Liver (tissue), 9 donors: ENCODE measurements around the gene CCSER2. TPM values are rescaled to one million over a fixed set of nuclear protein-coding genes. Genes with fewer than 3 reads are reported as not detected.

Experiments used
- DNase-seq: peaks from one replicate; pipeline ENCODE4 v3.0.0-alpha.2; 2017; ENCODE audit warnings: low spot score
- H3K27ac ChIP-seq, 2 donors: one replicate each; pipeline ENCODE4 v1.7.0; 2013; ENCODE audit warnings: inconsistent platforms in 2 of 2, low read length in 2 of 2, control low read depth in 1 of 2, low read depth in 1 of 2, mild to moderate bottlenecking in 1 of 2
- H3K27me3 ChIP-seq, 4 donors: one replicate each; pipeline versions ENCODE4 v1.6.1 to v1.7.0; 2013; ENCODE audit warnings: low read length in 3 of 4, inconsistent platforms in 1 of 4, mild to moderate bottlenecking in 1 of 4, moderate library complexity in 1 of 4; ENCODE audit not compliant: control insufficient read depth in 4 of 4, insufficient read depth in 4 of 4
- H3K36me3 ChIP-seq, 4 donors: one replicate each; pipeline versions ENCODE4 v1.6.1 to v1.7.0; 2013; ENCODE audit warnings: low read length in 3 of 4, mild to moderate bottlenecking in 3 of 4, low read depth in 1 of 4, moderate library complexity in 1 of 4; ENCODE audit not compliant: control insufficient read depth in 4 of 4, insufficient read depth in 3 of 4
- H3K4me1 ChIP-seq, 4 donors: one replicate each; pipeline versions ENCODE4 v1.6.1 to v1.7.0; 2013; ENCODE audit warnings: low read length in 3 of 4, mild to moderate bottlenecking in 3 of 4, moderate library complexity in 1 of 4; ENCODE audit not compliant: control insufficient read depth in 4 of 4, insufficient read depth in 4 of 4
- H3K4me3 ChIP-seq, 3 donors: one replicate each; pipeline versions ENCODE4 v1.6.1 to v1.7.0; 2013; ENCODE audit warnings: low read length in 3 of 3, control low read depth in 1 of 3, low read depth in 1 of 3, mild to moderate bottlenecking in 1 of 3
- H3K9ac ChIP-seq, 2 donors: one replicate each; pipeline ENCODE4 v1.7.0; 2013; ENCODE audit warnings: low read length in 2 of 2, mild to moderate bottlenecking in 2 of 2, moderate library complexity in 2 of 2, control low read depth in 1 of 2, low read depth in 1 of 2
- H3K9me3 ChIP-seq, 4 donors: one replicate each; pipeline versions ENCODE4 v1.6.1 to v1.7.0; 2013; ENCODE audit warnings: low read length in 3 of 4; ENCODE audit not compliant: control insufficient read depth in 4 of 4
- CTCF ChIP-seq: fragments of 150-350 bp; IDR thresholded peaks from 2 replicates; pipeline ENCODE4 v1.5.1; 2017; ENCODE audit warnings: improper control_type of control experiment, low read depth, low read length; ENCODE audit not compliant: missing input control
- EGR1 ChIP-seq, 2 donors: IDR thresholded peaks; 2 replicates each; pipeline ENCODE4 v1.6.1; 2016 to 2018; ENCODE audit warnings: antibody characterized with exemption in 2 of 2, low read depth in 2 of 2
- FOXA1 ChIP-seq: IDR thresholded peaks from 2 replicates; pipeline ENCODE4 v1.6.1; 2016; ENCODE audit warnings: antibody characterized with exemption
- FOXA2 ChIP-seq: IDR thresholded peaks from 2 replicates; pipeline ENCODE4 v1.6.1; 2016; ENCODE audit warnings: antibody characterized with exemption
- GABPA ChIP-seq, 2 donors: IDR thresholded peaks in 1 of 2; conservative IDR thresholded peaks in 1 of 2; 2 replicates each; pipeline ENCODE4 v1.6.1; 2016; ENCODE audit warnings: antibody characterized with exemption in 2 of 2, mild to moderate bottlenecking in 1 of 2, moderate library complexity in 1 of 2
- HNF4A ChIP-seq, 2 donors: conservative IDR thresholded peaks; 2 replicates each; pipeline ENCODE4 v1.6.1; 2016; ENCODE audit warnings: antibody characterized with exemption in 2 of 2, mild to moderate bottlenecking in 2 of 2
- HNF4G ChIP-seq: IDR thresholded peaks from 2 replicates; pipeline ENCODE4 v1.6.1; 2016; ENCODE audit warnings: antibody characterized with exemption
- JUND ChIP-seq, 2 donors: IDR thresholded peaks; 2 replicates each; pipeline ENCODE4 v1.6.1; 2016; ENCODE audit warnings: antibody characterized with exemption in 2 of 2
- MAX ChIP-seq: IDR thresholded peaks from 2 replicates; pipeline ENCODE4 v1.6.1; 2016; ENCODE audit warnings: antibody characterized with exemption
- NR2F2 ChIP-seq: IDR thresholded peaks from 2 replicates; pipeline ENCODE4 v1.6.1; 2016; ENCODE audit warnings: antibody characterized with exemption
- RAD21 ChIP-seq, 2 donors: IDR thresholded peaks; 2 replicates each; pipeline ENCODE4 v1.6.1; 2016; ENCODE audit warnings: antibody characterized with exemption in 2 of 2, mild to moderate bottlenecking in 2 of 2
- REST ChIP-seq: IDR thresholded peaks from 2 replicates; pipeline ENCODE4 v1.6.1; 2016; ENCODE audit warnings: antibody characterized with exemption, mild to moderate bottlenecking
- RXRA ChIP-seq, 2 donors: IDR thresholded peaks; 2 replicates each; pipeline ENCODE4 v1.6.1; 2017 to 2018; ENCODE audit warnings: antibody characterized with exemption in 2 of 2, mild to moderate bottlenecking in 1 of 2
- SP1 ChIP-seq: IDR thresholded peaks from 2 replicates; pipeline ENCODE4 v1.6.1; 2018; ENCODE audit warnings: antibody characterized with exemption, mild to moderate bottlenecking
- TAF1 ChIP-seq: conservative IDR thresholded peaks from 2 replicates; pipeline ENCODE4 v1.6.1; 2016; ENCODE audit warnings: antibody characterized with exemption, mild to moderate bottlenecking
- YY1 ChIP-seq: IDR thresholded peaks from 2 replicates; pipeline ENCODE4 v1.6.1; 2016; ENCODE audit warnings: antibody characterized with exemption, mild to moderate bottlenecking
- WGBS: extraction: QIAGEN DNeasy Blood & Tissue Kit; methylation state at CpG from one replicate; pipeline ENCODE4 v1.1.7; 2013; 5-methylcytosine and 5-hydroxymethylcytosine counted together
- polyA plus RNA-seq, 2 donors: library from polyadenylated mRNA; stranded (reverse) in 1 of 2; unstranded in 1 of 2; fragments of 200-250 nt in 1 of 2; fragments of >200 nt in 1 of 2; fragmentation: Nextera tagmentation in 1 of 2; extraction: Ambion mirVana in 1 of 2; gene quantifications; one replicate each; pipeline versions ENCODE4 v1.2.1 to v1.2.3, GENCODE V29; 2013 to 2015
- total RNA-seq, 2 donors: library from RNA; depleted of rRNA; stranded (reverse); fragments of >200 nt; gene quantifications; one replicate each; pipeline ENCODE4 v1.2.3, GENCODE V29; 2014
- TF ChIP-seq, protein P1 (sequence below): IDR thresholded peaks from 2 replicates; pipeline ENCODE4 v1.6.1; 2016; ENCODE audit warnings: antibody characterized with exemption
- TF ChIP-seq, protein P2 (sequence below): IDR thresholded peaks from 2 replicates; pipeline ENCODE4 v1.6.1; 2016; ENCODE audit warnings: antibody characterized with exemption
- donor health status: healthy.
- donor health status: healthy.
- donor health status: healthy.
- donor health status: healthy.
- donor health status: healthy.

The CCSER2 gene
- total and polyA plus RNA-seq, 4 donors = 5.6 to 18.2 (median 12.1) TPM

DNA sequence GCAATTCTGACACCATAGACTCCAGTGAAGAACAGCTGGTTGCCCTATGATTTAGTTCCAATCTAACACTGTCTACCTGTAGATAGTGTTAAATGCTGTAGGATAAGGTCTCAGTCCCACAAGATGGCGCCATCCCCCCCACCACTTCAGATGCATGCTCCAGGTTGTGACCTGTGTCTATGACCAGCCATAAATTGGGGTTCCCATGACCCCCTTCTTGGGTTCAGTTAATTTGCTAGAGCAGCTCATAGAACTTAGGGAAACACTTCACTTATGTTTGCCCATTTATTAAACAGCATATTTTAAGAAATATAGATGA, 13.1 kb downstream of the CCSER2 start:
- H3K9ac ChIP-seq = no peak overlapping the region
- H3K27ac ChIP-seq = no peak overlapping the region
- TF ChIP-seq REST (no peak), SP1 (no peak), YY1 (no peak), FOXA1 (no peak), TAF1 (no peak), EGR1 (IDR thresholded peaks at IDR 0.05; ENCODE audit: low read depth in 2 of 2) (no peak), NR2F2 (no peak), RXRA (IDR thresholded peaks at IDR 0.05) (no peak), HNF4A (conservative IDR thresholded peaks at IDR 0.05) (no peak), JUND (IDR thresholded peaks at IDR 0.05) (no peak), FOXA2 (no peak), MAX (no peak), CTCF (no peak), GABPA (IDR thresholded peaks at IDR 0.05 in 1 of 2, conservative IDR thresholded peaks at IDR 0.05 in 1 of 2) (no peak), HNF4G (no peak), RAD21 (IDR thresholded peaks at IDR 0.05) (no peak)
- TF ChIP-seq, protein P1, sequence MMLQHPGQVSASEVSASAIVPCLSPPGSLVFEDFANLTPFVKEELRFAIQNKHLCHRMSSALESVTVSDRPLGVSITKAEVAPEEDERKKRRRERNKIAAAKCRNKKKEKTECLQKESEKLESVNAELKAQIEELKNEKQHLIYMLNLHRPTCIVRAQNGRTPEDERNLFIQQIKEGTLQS = no peak
- TF ChIP-seq, protein P2, sequence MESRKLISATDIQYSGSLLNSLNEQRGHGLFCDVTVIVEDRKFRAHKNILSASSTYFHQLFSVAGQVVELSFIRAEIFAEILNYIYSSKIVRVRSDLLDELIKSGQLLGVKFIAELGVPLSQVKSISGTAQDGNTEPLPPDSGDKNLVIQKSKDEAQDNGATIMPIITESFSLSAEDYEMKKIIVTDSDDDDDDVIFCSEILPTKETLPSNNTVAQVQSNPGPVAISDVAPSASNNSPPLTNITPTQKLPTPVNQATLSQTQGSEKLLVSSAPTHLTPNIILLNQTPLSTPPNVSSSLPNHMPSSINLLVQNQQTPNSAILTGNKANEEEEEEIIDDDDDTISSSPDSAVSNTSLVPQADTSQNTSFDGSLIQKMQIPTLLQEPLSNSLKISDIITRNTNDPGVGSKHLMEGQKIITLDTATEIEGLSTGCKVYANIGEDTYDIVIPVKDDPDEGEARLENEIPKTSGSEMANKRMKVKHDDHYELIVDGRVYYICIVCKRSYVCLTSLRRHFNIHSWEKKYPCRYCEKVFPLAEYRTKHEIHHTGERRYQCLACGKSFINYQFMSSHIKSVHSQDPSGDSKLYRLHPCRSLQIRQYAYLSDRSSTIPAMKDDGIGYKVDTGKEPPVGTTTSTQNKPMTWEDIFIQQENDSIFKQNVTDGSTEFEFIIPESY = no peak
- whole genome bisulfite sequencing = 100% methylated on average over 1 of the region's 1 CpG
- H3K4me1 ChIP-seq = peaks cover 4 to 10% (median 8%) of the 10 kb centered on the region in 4 donors
- no peak for DNase-seq
- no peak overlapping the region for H3K4me3 ChIP-seq
- H3K9me3 ChIP-seq = no peaks in the 10 kb centered on the region
- no peaks in the 10 kb centered on the region for H3K27me3 ChIP-seq
- no peaks in the 10 kb centered on the region for H3K36me3 ChIP-seq

DNA sequence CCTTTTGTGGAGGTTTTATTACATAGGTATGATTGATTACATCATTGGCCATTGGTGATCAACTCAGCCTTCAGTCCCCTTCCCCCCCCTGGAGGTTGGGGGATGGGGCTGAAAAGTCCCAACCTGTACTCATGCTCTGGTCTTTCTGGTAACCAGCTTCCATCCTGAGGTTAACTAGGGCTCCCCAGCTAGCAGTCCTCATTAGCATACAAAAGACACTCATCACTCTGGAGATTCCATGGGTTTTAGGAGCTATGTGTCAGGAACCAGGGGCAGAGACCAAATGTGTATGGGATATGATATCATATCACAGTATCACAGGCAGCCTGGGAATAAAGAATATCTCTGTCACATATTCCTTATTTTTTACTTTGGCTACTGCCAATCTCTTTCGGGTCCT, 13.6 kb downstream of the CCSER2 start:
- H3K4me3 ChIP-seq = no peak overlapping the region
- H3K4me1 ChIP-seq = peaks cover 4 to 10% (median 8%) of the 10 kb centered on the region in 4 donors
- H3K36me3 ChIP-seq = no peaks in the 10 kb centered on the region
- H3K27ac ChIP-seq = no peak overlapping the region
- no peak overlapping the region for H3K9ac ChIP-seq
- no peak for DNase-seq
- H3K27me3 ChIP-seq = no peaks in the 10 kb centered on the region
- WGBS = 71% methylated on average over 1 of the region's 1 CpG
- H3K9me3 ChIP-seq = no peaks in the 10 kb centered on the region
- no peak for TF ChIP-seq RXRA (IDR thresholded peaks at IDR 0.05)
- no peak for TF ChIP-seq YY1
- TF ChIP-seq, protein P1 = no peak
- no peak for TF ChIP-seq JUND (IDR thresholded peaks at IDR 0.05)
- no peak for TF ChIP-seq EGR1 (IDR thresholded peaks at IDR 0.05; ENCODE audit: low read depth in 2 of 2)
- TF ChIP-seq FOXA2 = no peak
- no peak for TF ChIP-seq FOXA1
- no peak for TF ChIP-seq RAD21 (IDR thresholded peaks at IDR 0.05)
- no peak for TF ChIP-seq REST
- no peak for TF ChIP-seq TAF1
- TF ChIP-seq HNF4A (conservative IDR thresholded peaks at IDR 0.05) = no peak
- TF ChIP-seq NR2F2 = no peak
- no peak for TF ChIP-seq CTCF
